HEK293T (cell line): Measurements from ENCODE around the gene CTBS.

Experiments used
- CTCF ChIA-PET: fragments of 350-600 bp; formaldehyde crosslinking; extraction: SDS; loops from one replicate; lab custom pipeline; 2021; ENCODE audit warnings: antibody characterized with exemption, inconsistent platforms; lab: Yijun Ruan, JAX
- POLR2A ChIA-PET: fragments of 350-600 bp; formaldehyde crosslinking; extraction: SDS; loops from one replicate; lab custom pipeline; 2020; ENCODE audit warnings: antibody characterized with exemption, inconsistent platforms; lab: Yijun Ruan, JAX
- DNase-seq: peaks from one replicate; pipeline ENCODE4 v3.0.0; 2012; ENCODE audit warnings: mixed read lengths; ENCODE audit errors: extremely low spot score
- ARNT ChIP-seq: fragments of 450-650 bp; IDR thresholded peaks from 2 replicates; pipeline ENCODE4 v1.6.1; 2017; ENCODE audit warnings: mild to moderate bottlenecking
- BHLHE40 ChIP-seq: fragments of 450-650 bp; IDR thresholded peaks from 2 replicates; pipeline ENCODE4 v1.6.1; 2016; ENCODE audit warnings: mild to moderate bottlenecking, moderate library complexity, borderline replicate concordance
- CTBP1 ChIP-seq: fragments of 450-650 bp; IDR thresholded peaks from 2 replicates; pipeline ENCODE4 v1.6.1; 2016; ENCODE audit warnings: borderline replicate concordance
- ELF4 ChIP-seq: fragments of 450-650 bp; IDR thresholded peaks from 2 replicates; pipeline ENCODE4 v1.6.1; 2017; ENCODE audit warnings: antibody characterized with exemption
- FOXA1 ChIP-seq: fragments of 450-650 bp; IDR thresholded peaks from 2 replicates; pipeline ENCODE4 v1.6.1; 2016; ENCODE audit warnings: mild to moderate bottlenecking
- FOXK2 ChIP-seq: fragments of 450-650 bp; IDR thresholded peaks from 2 replicates; pipeline ENCODE4 v1.6.1; 2016; ENCODE audit warnings: mild to moderate bottlenecking
- FOXM1 ChIP-seq: fragments of 450-650 bp; IDR thresholded peaks from 2 replicates; pipeline ENCODE4 v1.6.1; 2017; ENCODE audit warnings: mild to moderate bottlenecking, borderline replicate concordance
- HDGF ChIP-seq: fragments of 450-650 bp; IDR thresholded peaks from 2 replicates; pipeline ENCODE4 v1.6.1; 2017; ENCODE audit warnings: antibody characterized with exemption, borderline replicate concordance
- L3MBTL2 ChIP-seq: fragments of 450-650 bp; conservative IDR thresholded peaks from 2 replicates; pipeline ENCODE4 v1.6.1; 2016; ENCODE audit warnings: mild to moderate bottlenecking
- LEF1 ChIP-seq: fragments of 450-650 bp; IDR thresholded peaks from 2 replicates; pipeline ENCODE4 v1.6.1; 2017; ENCODE audit warnings: mild to moderate bottlenecking, borderline replicate concordance
- NFRKB ChIP-seq: fragments of 450-650 bp; IDR thresholded peaks from 2 replicates; pipeline ENCODE4 v1.6.1; 2016; ENCODE audit warnings: mild to moderate bottlenecking, moderate library complexity
- SP1 ChIP-seq: fragments of 450-650 bp; IDR thresholded peaks from 2 replicates; pipeline ENCODE4 v1.6.1; 2017
- SUZ12 ChIP-seq: fragments of 450-650 bp; IDR thresholded peaks from 2 replicates; pipeline ENCODE4 v1.6.1; 2016; ENCODE audit warnings: mild to moderate bottlenecking
- TARDBP ChIP-seq: fragments of 450-650 bp; IDR thresholded peaks from 2 replicates; pipeline ENCODE4 v1.6.1; 2016
- ZNF384 ChIP-seq: fragments of 450-650 bp; IDR thresholded peaks from 2 replicates; pipeline ENCODE4 v1.6.1; 2016
- TF ChIP-seq, protein P1 (sequence below): fragments of 450-650 bp; IDR thresholded peaks from 2 replicates; pipeline ENCODE4 v1.6.1; 2016

The CTBS gene

DNA sequence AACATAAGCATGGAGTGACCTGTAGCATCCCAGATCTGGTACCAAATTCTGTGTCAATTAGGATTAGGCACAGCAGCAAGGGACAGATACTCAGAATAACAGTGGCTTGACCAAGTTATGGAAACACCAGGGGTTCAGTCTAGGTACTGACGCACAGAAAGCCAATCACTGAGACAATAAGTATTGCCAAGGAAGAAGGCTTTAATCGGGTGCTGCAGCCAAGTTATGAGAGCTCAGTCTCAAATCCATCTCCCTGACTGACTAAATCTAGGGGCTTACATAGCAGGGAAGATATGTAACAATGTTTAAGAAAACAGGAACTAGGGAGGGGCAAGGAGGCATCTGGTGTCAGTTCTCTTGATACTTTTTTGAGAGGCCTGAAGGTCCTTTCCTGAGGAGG is 39.6 kb upstream of the CTBS start:
- no peak for DNase-seq
- ChIA-PET CTCF (interaction anchor here (1.2 kb wide), 1 partner anchor 105 kb away, joined by 4 read pairs; no protein-coding TSS in a partner anchor), POLR2A (no interaction called here)
- TF ChIP-seq SUZ12, result no peak
- no peak for TF ChIP-seq BHLHE40
- TF ChIP-seq SP1, result no peak
- TF ChIP-seq, protein P1, sequence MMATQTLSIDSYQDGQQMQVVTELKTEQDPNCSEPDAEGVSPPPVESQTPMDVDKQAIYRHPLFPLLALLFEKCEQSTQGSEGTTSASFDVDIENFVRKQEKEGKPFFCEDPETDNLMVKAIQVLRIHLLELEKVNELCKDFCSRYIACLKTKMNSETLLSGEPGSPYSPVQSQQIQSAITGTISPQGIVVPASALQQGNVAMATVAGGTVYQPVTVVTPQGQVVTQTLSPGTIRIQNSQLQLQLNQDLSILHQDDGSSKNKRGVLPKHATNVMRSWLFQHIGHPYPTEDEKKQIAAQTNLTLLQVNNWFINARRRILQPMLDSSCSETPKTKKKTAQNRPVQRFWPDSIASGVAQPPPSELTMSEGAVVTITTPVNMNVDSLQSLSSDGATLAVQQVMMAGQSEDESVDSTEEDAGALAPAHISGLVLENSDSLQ, result no peak
- TF ChIP-seq HDGF, result no peak
- TF ChIP-seq ELF4, result no peak
- no peak for TF ChIP-seq ZNF384
- TF ChIP-seq LEF1, result no peak
- no peak for TF ChIP-seq L3MBTL2
- TF ChIP-seq FOXK2, result no peak
- TF ChIP-seq FOXA1, result no peak
- no peak for TF ChIP-seq FOXM1
- TF ChIP-seq CTBP1, result no peak
- no peak for TF ChIP-seq ARNT
- no peak for TF ChIP-seq TARDBP
- no peak for TF ChIP-seq NFRKB

- POLR2A ChIA-PET, result no interaction called here
- TF ChIP-seq FOXK2 (no peak), SP1 (no peak), TARDBP (no peak), LEF1 (no peak), NFRKB (no peak), SUZ12 (no peak), ELF4 (no peak), FOXM1 (no peak), CTBP1 (no peak), BHLHE40 (no peak), L3MBTL2 (no peak)
- TF ChIP-seq, protein P1, result no peak
- CTCF ChIA-PET, result interaction anchor here (1.2 kb wide), 1 partner anchor 105 kb away, joined by 4 read pairs; no protein-coding TSS in a partner anchor
- DNase-seq, result no peak
These were observed 38.8 kb upstream of the CTBS start for GRCh38 chr1:84613026-84613425.

- POLR2A ChIA-PET, result no interaction called here
- CTCF ChIA-PET, result interaction anchor here (0.6 kb wide), 1 partner anchor 283 kb away, joined by 3 read pairs; no protein-coding TSS in a partner anchor
- DNase-seq, result no peak
These were observed 37.6 kb upstream of the CTBS start for GRCh38 chr1:84611796-84612195.

DNA sequence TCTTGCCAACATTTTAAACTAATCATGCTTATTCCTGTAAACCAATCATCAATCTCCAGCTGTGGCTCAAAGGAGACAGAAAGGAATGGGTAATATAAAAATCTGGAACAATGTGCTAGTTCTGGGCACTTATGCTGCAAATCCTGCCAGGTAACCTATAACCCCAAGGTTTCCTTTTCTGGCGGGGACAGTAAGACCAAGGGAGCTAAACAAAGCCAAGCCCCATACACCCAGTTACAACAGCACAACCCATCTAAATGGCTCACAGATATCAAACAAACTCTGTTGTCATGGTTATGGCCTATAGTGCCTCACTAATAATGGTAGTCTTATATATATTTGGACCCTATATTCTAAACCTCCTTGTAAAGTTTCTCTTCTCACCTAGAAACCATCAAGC is 36.9 kb upstream of the CTBS start:
- ChIA-PET POLR2A (no interaction called here), CTCF (interaction anchor here (0.6 kb wide), 1 partner anchor 282 kb away, joined by 3 read pairs; no protein-coding TSS in a partner anchor)

More at GRCh38 chr1:84611796-84612195, 37.6 kb upstream of the CTBS start:
- TF ChIP-seq L3MBTL2 (no peak), TARDBP (no peak), FOXA1 (no peak), ARNT (no peak), BHLHE40 (no peak), HDGF (no peak), SUZ12 (no peak), ZNF384 (no peak), NFRKB (no peak), SP1 (no peak), FOXK2 (no peak), LEF1 (no peak), CTBP1 (no peak), ELF4 (no peak), FOXM1 (no peak)
- TF ChIP-seq, protein P1, result no peak

DNA sequence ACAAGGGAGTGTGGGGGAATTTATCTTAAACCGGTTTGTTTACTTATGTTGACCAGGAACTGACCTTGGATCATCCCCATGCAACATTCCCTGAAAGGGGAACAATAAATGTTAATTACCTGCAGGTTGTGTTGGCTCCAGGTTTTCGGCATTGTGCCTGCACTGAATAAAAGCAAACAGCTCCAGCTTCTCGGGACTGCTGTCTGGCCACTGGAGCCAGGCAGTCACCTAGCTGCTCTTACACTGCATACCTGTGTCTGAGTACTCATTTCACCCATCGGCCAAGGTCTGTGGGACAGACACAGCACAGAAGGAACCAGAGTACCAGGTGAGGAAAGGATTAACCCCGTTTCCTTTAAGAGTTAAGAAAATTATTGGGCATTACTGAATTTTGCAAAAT is 32.7 kb upstream of the CTBS start:
- ChIA-PET POLR2A (no interaction called here), CTCF (interaction anchor here (0.6 to 1.6 kb wide), 5 partner anchors 13 to 338 kb away, joined by 3 to 5 read pairs (median 3); no protein-coding TSS in a partner anchor)
- DNase-seq, result no peak
- no peak for TF ChIP-seq FOXM1
- no peak for TF ChIP-seq HDGF
- no peak for TF ChIP-seq SP1
- TF ChIP-seq FOXA1, result no peak
- no peak for TF ChIP-seq ARNT
- TF ChIP-seq NFRKB, result no peak
- TF ChIP-seq SUZ12, result no peak
- TF ChIP-seq TARDBP, result no peak
- TF ChIP-seq L3MBTL2, result no peak
- TF ChIP-seq, protein P1, result no peak
- no peak for TF ChIP-seq BHLHE40
- no peak for TF ChIP-seq ELF4

More for the DNA sequence above, 36.9 kb upstream of the CTBS start:
- no peak for TF ChIP-seq TARDBP
- DNase-seq, result no peak
